NCI-H187 (cell line): ENCODE measurements around the gene TNKS1BP1.
"Not testable (repeated sequence)": the region's sequence is repeated elsewhere in the genome, so short reads cannot be mapped to it uniquely, and the experiment has no call there.

Experiments used
- DNase-seq, 2 experiments: peaks; one replicate each; lab custom pipeline; 2025; lab: John Stamatoyannopoulos, UW

The TNKS1BP1 gene, protein sequence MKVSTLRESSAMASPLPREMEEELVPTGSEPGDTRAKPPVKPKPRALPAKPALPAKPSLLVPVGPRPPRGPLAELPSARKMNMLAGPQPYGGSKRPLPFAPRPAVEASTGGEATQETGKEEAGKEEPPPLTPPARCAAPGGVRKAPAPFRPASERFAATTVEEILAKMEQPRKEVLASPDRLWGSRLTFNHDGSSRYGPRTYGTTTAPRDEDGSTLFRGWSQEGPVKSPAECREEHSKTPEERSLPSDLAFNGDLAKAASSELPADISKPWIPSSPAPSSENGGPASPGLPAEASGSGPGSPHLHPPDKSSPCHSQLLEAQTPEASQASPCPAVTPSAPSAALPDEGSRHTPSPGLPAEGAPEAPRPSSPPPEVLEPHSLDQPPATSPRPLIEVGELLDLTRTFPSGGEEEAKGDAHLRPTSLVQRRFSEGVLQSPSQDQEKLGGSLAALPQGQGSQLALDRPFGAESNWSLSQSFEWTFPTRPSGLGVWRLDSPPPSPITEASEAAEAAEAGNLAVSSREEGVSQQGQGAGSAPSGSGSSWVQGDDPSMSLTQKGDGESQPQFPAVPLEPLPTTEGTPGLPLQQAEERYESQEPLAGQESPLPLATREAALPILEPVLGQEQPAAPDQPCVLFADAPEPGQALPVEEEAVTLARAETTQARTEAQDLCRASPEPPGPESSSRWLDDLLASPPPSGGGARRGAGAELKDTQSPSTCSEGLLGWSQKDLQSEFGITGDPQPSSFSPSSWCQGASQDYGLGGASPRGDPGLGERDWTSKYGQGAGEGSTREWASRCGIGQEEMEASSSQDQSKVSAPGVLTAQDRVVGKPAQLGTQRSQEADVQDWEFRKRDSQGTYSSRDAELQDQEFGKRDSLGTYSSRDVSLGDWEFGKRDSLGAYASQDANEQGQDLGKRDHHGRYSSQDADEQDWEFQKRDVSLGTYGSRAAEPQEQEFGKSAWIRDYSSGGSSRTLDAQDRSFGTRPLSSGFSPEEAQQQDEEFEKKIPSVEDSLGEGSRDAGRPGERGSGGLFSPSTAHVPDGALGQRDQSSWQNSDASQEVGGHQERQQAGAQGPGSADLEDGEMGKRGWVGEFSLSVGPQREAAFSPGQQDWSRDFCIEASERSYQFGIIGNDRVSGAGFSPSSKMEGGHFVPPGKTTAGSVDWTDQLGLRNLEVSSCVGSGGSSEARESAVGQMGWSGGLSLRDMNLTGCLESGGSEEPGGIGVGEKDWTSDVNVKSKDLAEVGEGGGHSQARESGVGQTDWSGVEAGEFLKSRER (N-terminal part only)

GRCh38 chr11:57324886-57325734, at the start of gene TNKS1BP1:
TSS of gene TNKS1BP1 (minus strand) at chr11:57324952. CDS start at chr11:57321885, 3,067 bp downstream.
- DNase-seq: peak; percentile 82 to 89

GRCh38 chr11:57373146-57373545, 48.4 kb upstream of the TNKS1BP1 start:
- no peak for DNase-seq

GRCh38 chr11:57370941-57371340, 46.2 kb upstream of the TNKS1BP1 start:
- DNase-seq: no peak

- DNase-seq: no peak
Measured at GRCh38 chr11:57370251-57370650, 45.5 kb upstream of the TNKS1BP1 start.

DNA sequence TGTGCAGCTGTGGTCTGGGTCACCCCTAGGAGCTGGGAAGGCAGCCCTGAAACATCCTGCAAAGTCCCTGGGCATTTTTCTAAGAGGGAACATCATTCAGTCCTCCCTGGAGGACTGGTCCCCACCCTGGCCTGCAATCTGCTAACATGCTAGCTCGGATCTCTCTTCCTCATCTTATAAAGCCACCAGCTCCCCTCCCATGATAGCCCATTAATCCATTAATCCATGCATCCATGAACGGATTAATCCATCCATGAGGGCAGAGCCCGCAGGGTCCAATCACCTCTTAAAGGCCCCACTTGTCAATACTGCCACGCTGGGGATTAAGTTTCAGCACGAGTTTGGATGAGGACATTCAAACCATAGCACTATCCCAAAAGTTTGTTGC, 44.1 kb upstream of the TNKS1BP1 start:
- DNase-seq: no peak

GRCh38 chr11:57368106-57368844, 43.5 kb upstream of the TNKS1BP1 start:
- DNase-seq: no peak

- no peak for DNase-seq
Measured at GRCh38 chr11:57364851-57365660, 40.3 kb upstream of the TNKS1BP1 start.

DNA sequence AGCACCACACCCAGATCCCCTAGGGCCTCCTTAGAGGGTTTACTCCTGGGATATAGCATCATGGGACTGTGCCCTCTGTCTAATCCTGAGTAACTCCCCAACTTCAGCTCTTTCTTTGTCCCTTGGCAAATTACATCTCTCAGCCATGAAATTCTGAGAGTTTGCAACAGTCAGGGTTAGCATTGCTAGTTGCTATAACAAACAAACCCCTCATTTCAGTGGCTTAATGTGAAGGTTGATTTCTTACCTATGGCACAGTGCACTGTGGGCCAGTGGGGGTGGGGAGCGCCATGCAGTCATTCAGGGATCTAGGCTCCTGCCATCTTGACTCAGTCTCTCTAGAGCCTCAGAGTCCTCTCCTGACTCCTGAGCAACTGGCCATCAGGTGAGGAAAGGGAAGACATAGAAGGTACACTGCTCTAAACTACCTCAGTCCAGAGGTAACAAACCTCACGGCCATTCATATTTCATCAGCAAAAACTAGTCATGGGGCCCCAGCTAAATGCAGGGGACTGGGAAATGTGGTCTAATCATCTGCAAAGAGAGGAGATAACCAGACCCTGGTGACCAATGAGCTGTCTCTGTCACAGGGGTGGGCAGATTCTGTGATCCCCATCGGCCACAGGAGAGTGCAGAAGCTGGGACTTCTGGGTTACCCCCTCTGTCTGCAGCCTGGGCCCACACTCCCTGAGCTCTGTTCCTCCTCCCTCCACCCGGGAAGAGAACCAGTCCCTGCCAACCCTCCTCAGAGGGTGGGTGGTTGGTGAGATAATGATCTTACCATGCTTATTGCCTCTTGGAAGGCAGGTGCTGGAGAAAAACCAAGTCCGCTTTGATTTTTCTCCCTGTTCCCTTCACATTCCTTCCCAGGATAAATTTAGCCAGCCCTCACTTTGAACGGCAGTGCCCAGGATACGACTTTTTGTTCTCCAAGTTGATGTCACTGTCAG, 38.7 kb upstream of the TNKS1BP1 start:
- no peak for DNase-seq

GRCh38 chr11:57361926-57362325, 37.2 kb upstream of the TNKS1BP1 start:
- no peak for DNase-seq

DNA sequence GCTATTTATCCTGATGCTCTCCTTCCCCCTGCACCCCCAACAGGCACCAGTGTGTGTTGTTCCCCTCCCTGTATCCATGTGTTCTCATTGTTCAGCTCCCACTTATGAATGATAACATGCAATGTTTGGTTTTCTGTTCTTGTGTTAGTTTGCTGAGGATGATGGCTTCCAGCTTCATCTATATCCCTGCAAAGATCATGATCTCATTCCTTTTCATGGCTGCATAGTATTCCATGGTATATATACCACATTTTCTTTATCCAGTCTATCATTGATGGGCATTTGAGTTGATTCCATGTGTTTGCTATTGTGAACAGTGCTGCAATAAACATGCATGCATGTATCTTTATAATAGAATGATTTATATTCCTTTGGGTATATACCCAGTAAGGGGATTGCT, 36.7 kb upstream of the TNKS1BP1 start:
- DNase-seq: not testable (repeated sequence)

DNA sequence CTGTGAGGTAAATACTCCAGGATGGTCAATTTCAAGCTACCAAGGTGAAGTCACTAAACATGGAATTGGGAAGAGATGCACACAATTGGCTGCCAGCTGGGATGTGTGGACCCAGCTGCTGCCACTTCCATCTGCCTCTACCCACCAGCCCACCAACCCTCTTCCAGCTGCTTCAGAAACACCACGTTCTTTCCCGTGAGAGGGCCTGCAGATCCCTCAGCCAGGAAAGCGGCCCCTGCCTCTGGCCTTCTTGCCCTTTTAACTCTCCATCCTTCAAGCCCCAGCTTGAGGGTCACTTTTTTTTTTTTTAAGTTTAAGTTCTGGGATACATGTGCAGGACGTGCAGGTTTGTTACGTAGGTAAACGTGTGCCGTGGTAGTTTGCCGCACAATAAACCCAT, 36.2 kb upstream of the TNKS1BP1 start:
- no peak for DNase-seq

GRCh38 chr11:57359896-57360690, 35.3 kb upstream of the TNKS1BP1 start:
- no peak for DNase-seq

GRCh38 chr11:57359396-57359795, 34.6 kb upstream of the TNKS1BP1 start:
- DNase-seq: no peak

GRCh38 chr11:57358991-57359390, 34.2 kb upstream of the TNKS1BP1 start:
- no peak for DNase-seq

- no peak for DNase-seq
Measured at GRCh38 chr11:57358543-57358961, 33.8 kb upstream of the TNKS1BP1 start.

- no peak for DNase-seq
Measured at GRCh38 chr11:57357856-57358255, 33.1 kb upstream of the TNKS1BP1 start.

DNA sequence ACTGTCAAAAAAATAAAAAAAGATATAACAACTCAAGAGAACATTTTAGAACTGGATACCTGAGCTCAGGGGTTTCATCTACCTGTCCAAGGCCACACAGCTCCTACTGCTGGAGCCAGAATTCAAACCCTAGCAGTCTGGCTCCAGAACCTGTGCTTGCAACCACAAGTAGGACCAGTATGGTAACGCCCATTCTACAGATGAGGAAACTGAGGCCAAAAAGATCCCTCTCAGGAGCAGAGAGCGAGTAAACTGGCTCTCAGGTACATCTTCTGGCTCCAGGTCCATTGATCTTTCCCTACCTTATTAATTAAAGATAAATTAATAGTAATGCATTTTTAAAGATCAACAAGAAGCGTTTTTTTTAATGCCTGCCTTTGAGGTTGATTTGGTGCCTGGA, 32.6 kb upstream of the TNKS1BP1 start:
- no peak for DNase-seq

DNA sequence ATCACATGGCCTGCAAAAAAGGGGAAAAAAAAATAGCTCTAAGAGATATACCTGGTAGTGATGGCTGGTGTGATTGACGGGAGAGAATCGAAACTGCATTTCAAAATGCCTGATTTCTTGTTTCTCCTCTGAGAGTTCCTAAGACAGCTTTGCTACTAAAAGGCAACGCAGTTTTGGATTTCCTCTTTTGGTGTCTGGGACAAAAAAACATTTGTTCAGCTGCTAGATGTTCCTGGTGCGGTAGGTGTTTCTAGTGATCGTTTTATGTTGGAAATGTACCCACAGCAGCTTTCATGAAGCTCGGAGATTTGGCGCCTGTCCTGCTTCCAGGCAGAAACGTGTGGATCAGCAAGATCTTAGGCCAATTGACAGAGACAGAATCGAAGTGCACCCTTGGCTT, 31.5 kb upstream of the TNKS1BP1 start:
- no peak for DNase-seq
